NT2/D1 (cell line): Measurements from ENCODE around the gene PIR.

Experiments used
- YY1 ChIP-seq: IDR thresholded peaks from 2 replicates; pipeline ENCODE4 v1.6.1; 2011; ENCODE audit not compliant: insufficient read length, insufficient read depth
- ZNF274 ChIP-seq: IDR thresholded peaks from 2 replicates; pipeline ENCODE4 v1.6.1; 2011; ENCODE audit warnings: mild to moderate bottlenecking, low read depth, low read length

DNA sequence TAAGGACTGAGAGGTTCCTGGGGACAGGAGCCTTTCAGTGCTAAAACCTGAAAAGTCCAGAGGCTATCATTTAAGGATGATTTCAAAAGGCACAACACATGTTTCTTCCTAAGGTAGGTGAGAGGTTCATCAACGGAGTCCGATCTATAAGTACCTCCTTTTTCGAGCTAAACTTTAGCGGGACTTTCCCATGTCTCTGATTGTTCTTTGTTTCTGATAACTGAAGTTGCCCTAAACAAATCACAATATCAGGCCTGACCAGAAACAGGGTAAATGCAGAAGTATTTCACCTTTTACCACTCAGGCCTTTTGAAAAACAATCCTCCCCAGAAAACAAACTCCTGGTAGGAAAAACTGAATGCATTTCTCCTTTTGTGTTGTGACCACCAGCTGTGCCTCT, 17.6 kb downstream of the PIR start:
- TF ChIP-seq YY1: no peak
- no peak for TF ChIP-seq ZNF274
